Fibroblast of villous mesenchyme (primary cell): Measurements from ENCODE around the gene TBC1D22A. TPM values are rescaled to one million over a fixed set of nuclear protein-coding genes. Genes with fewer than 3 reads are reported as not detected.
A peak's percentile ranks its signal among the peaks of the same experiment; 100 is the strongest.

Experiments
- DNase-seq: peaks from one replicate; pipeline ENCODE4 v3.0.0-alpha.2; 2010; ENCODE audit warnings: low read depth
- H3K4me3 ChIP-seq: 2 replicates; pipeline ENCODE4 v1.5.1; 2011; ENCODE audit warnings: low read depth, mild to moderate bottlenecking, low read length
- total RNA-seq: library from RNA; depleted of rRNA; stranded (reverse); fragments of >200 nt; gene quantifications from 2 replicates; pipeline ENCODE4 v1.2.3, GENCODE V29; 2012
- TF ChIP-seq, protein P1 (sequence below): IDR thresholded peaks from 2 replicates; pipeline ENCODE4 v1.5.1; 2012; ENCODE audit warnings: low read depth, mild to moderate bottlenecking, low read length; ENCODE audit not compliant: insufficient read depth

The TBC1D22A gene
- total RNA-seq, 1 donor, result 12.5 TPM

DNA sequence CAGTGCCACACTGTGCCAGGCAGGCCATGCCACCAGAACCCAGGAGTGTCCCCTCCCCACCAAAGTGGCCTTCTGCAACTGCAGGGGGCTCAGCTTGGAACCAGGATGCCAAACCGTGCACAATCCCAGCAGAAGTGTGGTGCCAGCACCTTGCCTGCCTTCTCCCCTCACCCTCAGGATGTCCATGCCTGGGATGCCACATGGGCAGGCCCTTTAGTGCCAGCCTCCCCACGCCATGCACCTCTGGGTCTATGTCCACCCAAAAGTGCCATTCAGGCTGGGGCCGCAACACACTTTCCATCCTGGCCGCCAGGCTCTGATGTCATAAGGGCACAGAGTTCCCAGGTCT is 8.7 kb upstream of the TBC1D22A start:
- no peak for DNase-seq
- TF ChIP-seq, protein P1, sequence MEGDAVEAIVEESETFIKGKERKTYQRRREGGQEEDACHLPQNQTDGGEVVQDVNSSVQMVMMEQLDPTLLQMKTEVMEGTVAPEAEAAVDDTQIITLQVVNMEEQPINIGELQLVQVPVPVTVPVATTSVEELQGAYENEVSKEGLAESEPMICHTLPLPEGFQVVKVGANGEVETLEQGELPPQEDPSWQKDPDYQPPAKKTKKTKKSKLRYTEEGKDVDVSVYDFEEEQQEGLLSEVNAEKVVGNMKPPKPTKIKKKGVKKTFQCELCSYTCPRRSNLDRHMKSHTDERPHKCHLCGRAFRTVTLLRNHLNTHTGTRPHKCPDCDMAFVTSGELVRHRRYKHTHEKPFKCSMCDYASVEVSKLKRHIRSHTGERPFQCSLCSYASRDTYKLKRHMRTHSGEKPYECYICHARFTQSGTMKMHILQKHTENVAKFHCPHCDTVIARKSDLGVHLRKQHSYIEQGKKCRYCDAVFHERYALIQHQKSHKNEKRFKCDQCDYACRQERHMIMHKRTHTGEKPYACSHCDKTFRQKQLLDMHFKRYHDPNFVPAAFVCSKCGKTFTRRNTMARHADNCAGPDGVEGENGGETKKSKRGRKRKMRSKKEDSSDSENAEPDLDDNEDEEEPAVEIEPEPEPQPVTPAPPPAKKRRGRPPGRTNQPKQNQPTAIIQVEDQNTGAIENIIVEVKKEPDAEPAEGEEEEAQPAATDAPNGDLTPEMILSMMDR, result no peak
- no peak overlapping the region for H3K4me3 ChIP-seq

DNA sequence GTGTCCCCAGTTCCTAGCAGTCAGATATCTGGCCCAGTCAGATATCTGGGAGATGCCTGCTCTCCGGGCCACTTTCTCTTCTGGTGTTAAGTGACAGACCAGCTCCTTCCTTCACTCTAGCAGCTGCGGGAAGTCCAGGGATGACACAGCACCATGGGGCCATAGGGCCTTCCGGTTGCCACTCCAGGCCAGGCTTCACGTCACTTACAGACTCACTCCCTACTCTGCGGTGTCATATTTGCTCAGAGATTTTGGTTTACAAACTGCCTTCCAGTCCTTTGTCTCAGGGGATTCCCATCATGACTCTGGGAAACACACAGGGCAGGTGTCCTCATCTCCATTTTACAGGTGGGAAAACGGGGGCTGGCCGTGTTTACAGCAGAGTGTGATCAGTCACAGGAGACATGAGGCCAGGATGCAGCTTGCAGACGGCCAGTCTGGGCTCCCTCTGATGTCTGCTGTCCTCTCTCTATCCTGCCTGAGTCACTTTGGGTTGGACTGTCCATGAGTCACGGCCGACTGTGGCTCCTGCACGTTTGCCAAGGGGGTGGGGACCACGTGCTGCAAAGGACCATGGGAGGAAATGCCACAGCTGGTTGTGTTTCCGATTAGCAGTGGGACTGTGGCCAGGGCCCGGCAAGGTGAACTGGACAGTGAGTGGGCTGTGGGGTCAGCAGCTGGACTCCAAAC is 8.2 kb upstream of the TBC1D22A start:
- TF ChIP-seq, protein P1, result no peak
- peak; percentile 96 for DNase-seq
- H3K4me3 ChIP-seq, result no peak overlapping the region

DNA sequence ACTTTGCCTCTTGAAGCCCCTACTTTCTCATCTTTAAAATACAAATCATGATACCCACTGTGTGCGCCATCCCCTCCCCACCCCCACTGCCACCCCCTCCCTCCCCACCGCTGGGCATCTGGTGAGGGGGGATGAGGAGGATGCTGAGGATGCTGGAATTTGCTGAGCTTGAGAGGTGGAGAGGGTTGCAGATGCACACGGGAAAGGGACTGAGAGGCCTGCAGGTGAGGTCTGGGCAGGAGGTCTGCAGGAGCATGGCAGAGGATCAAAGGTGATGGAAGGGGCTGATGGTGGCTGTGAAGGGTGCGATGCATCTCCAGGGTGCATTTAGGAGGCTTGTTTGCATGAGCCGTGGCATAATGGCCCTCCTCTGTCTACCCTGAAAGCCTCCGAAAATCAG is 7.6 kb upstream of the TBC1D22A start:
- TF ChIP-seq, protein P1, result no peak
- no peak for DNase-seq
- no peak overlapping the region for H3K4me3 ChIP-seq

DNA sequence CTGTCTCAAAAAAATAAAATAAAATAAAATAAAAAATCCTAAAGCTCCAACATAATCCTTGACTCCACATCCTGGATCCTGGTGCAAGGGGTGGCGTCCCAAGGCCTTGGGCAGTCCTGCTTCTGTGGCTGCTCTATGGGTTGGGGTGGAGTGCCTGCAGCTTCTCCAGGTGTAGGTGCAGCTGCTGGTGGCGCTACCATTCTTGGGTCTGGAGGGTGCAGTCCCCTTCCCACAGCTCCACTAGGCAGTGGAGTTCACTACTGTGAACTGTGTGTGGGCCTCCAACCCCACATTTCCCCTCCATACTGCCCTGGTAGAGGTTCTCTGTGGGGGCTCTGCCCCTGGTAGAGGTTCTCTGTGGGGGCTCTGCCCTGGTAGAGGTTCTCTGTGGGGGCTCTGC is 6.9 kb upstream of the TBC1D22A start:
- no peak overlapping the region for H3K4me3 ChIP-seq
- TF ChIP-seq, protein P1, result no peak
- DNase-seq, result no peak

DNA sequence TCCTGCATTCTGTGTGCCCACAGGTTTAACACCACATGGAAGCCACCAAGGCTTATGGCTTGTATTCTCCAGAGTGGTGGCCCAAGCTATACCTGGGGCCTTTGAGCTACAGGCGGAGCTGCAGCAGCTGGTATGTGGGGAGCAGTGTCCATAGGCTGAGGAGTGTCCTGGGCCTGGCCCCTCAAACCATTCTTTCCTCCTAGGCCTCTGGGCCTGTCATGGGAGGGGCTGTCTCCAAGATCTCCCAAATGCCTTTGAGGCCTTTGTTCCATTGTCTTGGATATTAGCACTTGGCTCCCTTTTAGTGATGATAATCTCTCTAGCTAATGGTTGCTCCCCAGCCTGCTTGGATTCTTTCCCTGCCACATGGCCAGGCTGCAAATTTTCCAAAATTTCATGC is 6.4 kb upstream of the TBC1D22A start:
- TF ChIP-seq, protein P1, result no peak
- no peak overlapping the region for H3K4me3 ChIP-seq
- no peak for DNase-seq

DNA sequence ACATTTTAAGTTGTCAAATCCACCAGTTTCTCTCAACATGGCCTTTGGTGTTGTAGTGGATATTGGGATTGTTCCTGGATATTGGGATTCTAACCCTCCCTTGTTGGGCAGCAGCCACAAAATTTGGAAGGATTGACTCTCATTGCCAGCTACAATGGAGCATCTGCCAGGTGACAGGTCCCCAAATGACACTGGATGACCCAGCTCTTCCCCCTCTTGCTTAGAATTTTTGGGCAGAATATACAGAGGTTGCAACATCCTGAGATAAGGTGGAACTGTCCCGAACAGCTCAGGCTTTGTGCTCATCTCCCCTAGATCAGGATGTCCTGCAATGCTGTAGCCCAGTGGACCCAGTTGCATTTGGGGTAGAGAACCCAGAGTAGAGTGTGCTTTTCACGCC is 5.3 kb upstream of the TBC1D22A start:
- DNase-seq, result no peak
- TF ChIP-seq, protein P1, result no peak

DNA sequence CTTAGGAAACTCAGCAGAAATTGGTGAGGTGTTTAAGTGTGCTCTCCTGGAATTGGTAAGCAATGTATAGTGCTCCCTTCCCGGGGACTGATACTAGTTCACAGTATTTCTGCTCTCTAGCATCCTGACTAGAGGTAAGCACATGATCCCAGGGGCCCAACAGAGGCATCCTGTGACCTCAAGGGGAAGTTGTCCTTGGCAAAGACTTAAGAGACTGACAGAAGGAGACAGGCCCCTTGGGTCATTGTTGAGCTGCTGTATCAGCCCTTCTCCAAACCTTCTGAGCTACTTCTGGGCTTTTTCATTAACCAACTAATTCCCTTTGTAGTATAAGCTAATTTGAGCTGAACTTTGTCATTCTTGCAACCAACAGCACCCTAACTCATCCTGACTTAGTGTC is 4.3 kb upstream of the TBC1D22A start:
- H3K4me3 ChIP-seq, result no peak overlapping the region
- DNase-seq, result no peak
- TF ChIP-seq, protein P1, result no peak

More for the DNA sequence above, 5.3 kb upstream of the TBC1D22A start:
- H3K4me3 ChIP-seq, result no peak overlapping the region
